Stimulated activated naive CD4-positive, alpha-beta T cell treated with Interleukin-2 at 50 U/mL for 16 hours (primary cell): Measurements from ENCODE around the gene RNF26.

Experiments
- DNase-seq: peaks from one replicate; lab custom pipeline; 2025; lab: John Stamatoyannopoulos, UW

RNF26 gene

DNA sequence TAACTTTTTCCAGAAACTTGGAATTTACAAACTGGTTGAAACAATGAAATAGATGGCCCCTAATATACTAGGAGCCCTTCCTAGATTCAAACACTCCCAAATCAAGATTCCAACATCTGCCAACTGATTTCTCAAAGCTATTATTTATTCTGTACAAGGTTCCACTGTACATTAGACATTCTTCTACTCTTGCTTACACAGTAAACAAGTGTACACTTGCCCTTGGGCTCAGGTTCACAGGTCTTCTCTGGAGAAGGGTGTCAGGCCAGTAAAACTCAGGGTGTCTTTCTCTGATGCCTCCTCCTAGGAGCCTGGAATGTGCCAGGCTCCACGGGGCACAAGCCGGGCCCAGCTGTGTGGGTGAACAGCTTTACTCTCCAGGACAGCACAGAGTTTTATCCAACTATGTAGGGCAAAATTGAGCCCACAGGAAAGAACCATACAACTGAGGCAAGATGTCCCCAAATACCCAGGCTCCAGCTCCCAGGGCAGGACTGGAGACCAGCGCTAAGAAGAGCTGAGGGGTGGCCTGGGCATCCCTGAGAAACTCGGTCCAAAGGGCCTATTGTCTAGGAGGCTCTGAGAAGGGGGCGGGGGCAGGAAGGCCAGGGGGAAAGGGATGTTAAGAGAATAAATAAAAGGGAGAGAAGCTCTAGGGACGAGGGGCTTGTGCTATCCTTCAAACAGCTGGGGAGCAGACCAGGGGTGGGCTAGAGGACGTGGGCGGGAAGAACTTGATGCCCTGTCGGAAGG is 20.9 kb downstream of the RNF26 start:
- DNase-seq, result no peak

DNA sequence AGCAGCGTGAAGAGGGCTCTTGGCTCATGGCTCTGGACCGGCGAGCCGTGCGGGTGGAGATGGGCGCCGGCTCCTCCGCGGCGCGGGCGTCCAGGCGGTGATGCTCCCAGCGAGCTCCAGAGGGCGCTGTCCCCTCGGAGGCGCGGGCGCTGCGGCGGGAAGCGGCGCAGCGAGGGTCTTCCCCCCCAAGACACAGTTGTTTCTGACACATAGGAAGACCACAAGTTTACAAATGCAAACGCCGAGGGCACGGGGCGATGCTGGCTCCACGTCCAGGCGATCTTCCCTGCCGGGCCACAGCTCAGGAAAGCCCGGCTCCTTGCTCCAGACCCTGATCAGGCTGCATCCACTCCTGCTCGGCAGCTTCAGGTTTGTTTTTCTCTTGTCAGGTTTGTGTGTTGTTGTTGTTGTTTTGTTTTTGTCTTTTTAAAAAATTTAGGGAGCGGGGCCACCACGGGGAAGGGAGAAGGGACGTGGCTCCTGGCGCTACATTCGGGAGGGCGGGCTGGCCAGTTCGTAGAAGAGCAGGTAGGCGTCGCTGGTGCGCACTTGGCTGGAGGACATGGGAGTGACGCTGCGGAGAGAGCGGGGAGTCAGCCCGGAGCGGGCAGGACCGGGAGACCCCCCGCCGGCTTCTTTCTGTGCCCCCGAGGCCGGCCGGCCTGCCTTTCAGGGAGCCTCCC is 22.2 kb downstream of the RNF26 start:
- peak; percentile 64 for DNase-seq

DNA sequence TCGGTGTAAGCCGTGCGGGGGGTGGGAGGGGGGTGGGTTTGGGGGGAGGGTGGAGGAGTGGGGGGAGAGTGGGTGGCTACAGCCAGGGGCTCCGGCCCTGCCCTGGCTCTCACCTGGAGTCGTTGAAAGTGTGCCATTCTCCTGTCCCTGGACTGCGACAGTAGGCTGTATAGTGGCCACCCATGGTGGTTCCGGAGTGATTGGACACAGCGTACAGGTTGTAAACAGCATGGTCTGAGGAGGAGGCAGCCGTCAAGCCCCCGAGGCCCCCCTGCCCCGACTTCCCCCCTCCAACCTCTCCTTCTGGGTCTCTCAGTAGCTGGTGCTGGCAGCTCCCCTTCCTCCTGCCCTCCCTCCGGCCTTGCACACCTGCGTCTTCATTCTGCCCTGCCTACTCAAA is 22.7 kb downstream of the RNF26 start:
- DNase-seq, result no peak

DNA sequence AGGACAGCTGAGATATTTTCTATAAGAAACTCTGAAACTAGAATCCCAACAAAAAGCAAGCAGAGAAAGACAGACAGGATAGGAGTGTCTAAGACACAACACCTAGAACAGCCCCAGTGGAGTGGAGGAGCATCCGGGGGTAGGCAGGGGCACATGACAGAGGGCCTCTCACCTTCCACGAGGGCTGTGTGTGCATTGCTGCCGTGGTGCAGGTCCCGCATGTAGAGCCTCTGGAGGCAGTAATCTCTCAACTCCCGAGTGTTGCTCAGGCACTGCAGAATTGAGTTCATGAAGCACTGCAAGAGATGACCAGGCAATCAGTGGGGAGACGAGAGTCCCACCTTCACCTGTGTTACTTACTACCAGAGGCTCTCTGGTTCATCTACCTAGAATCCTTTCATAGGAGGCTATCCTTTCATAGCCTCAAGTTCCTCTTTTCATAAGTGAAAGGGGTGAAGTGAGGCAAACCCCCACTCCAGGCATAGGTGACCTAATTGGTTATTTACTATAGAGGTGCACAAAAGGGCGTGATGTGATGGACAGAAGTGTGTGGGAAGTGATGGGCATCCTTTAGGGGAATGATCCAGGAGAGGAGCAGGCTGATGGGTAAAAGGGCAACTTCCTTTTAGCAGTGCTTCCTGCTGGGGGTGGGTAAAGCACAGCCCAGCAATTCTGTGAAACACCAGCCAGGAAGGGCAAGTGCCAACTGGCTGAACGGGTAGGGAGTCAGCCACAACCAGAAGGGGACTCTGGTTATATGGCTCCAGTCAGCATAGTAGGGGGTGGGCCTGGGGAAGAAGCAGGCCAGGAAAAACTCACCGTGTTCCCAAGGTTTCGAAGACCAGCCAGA is 25.3 kb downstream of the RNF26 start:
- no peak for DNase-seq

DNA sequence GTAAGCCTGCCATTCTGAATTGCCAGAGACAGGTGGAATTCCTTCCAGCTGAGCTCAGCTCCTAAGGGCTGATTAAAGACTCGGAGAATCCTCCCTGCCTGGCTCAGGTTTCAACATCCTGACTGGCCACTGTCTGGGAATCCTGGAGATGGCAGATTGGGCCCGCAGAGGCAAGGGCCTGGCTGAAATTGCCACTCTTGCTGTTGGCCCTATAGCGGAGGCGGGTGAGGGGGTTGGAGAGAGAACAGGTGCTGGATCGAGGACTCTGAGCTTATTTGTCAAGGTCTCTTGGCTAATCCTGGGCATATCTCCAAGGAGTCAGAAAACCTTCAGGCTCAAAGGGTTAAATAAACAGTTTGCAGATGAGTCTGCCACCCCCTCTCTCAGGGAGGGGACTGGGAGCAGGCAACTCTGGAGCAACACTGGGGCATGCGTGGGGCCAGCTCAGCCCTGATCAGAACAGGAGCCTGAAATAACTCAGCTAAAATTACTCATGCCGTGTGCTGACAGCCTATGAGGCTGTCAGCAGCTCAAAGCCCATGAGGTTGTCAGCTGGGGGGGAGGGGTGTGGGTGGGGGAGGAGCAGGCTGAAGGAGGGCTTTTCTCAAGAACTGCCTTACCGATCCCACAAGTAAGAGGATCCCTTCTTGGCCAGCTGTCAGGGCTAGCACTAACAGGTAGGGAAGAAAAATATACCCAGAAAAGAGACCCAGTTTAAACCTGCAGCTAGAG is 26.9 kb downstream of the RNF26 start:
- peak; percentile 57 for DNase-seq

DNA sequence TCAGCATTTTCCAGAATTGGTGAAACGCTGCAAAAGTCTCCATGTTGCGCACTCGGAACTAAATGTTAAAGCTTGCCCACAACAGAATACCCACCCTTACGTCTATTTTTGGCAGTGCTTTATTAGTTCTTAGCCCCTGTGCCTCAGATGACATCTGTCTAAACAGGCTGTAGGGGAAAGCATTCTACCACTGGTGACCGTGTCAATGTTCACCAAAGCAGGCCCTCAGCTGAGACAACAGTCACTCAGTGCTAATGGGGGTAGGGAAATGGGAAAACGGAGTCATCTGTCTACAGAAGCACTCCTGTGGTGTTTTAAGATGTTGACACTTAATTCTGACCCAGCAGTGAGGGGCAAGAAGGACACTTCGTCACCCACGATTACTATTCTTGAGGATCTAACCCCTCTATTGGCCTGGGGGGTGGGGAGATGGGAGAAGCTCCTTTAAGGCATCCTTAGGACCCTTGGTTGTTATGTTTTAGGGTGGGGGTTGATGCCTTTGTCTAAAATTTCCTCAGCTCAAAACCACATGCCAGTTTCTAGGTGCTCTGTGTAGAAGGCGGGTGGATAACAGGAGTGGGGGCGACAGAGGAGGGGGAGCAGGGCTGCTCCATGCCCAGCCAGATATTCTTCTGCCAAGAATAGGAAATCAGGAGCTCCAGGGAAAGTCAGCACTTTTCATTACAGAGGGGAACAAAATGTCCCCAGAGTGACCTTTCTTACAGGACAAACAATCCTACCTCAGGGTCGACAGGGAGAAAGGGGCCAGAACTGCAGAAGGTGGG is 27.8 kb downstream of the RNF26 start:
- no peak for DNase-seq

DNA sequence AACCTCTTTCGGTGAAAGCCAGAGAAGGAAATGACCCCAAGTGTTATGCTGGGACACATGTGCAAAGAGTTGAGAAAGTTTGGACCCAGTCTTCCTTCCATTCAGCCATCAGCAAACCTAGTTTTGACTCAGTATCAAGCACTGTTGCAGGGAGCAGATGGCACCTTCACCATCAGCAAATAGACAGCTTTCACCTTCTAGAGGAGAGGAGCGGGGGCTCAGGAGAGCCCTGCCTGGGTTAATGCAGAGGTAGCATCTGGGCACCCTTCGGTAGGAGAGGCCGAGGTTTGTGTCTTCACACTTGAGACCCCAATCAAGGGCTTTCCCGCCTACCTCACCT is 28.4 kb downstream of the RNF26 start:
- no peak for DNase-seq

DNA sequence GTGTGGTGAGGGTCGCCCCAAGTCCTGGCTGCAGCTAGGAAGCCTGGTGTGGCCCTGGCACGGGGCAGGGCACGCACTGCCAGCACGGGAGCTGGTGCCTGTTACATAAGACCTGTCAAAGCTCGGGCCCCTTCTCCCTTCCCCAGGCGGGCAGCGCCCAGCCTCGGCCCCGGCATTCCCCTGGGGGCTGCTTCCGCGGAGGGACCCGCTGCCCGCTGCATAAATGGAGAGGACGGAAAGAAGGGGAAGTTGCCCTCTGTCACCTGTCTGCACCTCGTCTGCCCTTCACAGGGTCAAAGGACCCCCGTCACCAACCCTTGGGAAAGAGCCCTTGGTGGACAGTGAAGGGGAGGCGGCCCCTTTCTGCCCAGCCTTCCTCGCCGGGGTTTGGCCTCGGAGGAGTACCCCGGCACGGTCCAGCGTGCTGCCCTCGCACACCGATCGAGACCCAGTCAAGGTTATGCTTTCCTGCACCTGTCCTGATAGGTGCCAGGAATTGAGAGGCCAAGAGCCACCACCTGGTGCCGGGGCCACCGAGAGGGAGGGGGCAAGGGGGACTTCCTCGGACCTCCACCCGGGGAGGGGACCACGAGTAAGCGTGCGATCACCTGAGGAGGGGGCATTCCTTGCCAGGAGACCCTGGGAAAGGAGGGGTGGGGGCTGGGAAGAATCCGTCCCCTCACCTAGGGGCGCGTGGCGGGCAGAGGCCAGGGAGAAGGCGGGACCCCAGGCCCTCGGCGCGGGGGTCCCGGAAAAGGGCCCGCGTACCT is 28.9 kb downstream of the RNF26 start:
- DNase-seq, result no peak

DNA sequence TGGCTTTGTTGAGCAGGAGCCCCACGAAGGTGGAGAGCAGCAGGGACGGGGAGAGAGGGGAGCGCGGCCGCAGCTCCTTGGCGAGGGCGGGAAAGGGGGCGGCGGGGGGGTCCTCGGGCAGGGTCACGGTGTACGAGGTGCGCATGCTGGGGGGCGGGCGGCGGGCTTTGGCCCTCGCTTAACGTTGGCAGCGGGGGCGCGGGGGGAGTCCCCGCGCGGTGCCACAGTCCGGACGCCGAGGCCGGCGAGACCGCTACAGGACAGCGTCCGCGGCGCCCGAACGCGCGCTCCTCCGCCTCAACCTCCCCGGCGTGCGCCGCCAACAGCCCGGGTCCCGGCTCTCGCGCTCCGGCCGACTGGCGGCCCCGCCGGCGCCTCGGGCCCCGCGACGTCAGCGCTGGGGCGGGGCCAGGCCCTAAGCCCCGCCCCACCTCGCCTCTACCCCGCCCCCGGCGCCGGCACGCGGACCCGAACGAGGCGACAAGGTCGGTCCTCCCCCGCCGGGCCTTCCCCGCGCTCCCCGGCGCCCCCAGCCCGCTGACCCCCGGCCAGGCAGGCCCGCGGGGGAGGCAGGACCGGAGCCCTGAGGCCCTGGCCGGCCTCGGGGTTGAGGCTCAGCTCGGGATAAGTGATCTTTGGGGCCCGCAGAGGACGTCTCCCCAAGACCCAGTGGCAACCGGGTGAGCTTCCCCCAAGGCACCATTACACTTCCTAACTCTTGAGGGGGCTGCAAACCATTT is 29.7 kb downstream of the RNF26 start:
- peak; percentile 15 for DNase-seq

DNA sequence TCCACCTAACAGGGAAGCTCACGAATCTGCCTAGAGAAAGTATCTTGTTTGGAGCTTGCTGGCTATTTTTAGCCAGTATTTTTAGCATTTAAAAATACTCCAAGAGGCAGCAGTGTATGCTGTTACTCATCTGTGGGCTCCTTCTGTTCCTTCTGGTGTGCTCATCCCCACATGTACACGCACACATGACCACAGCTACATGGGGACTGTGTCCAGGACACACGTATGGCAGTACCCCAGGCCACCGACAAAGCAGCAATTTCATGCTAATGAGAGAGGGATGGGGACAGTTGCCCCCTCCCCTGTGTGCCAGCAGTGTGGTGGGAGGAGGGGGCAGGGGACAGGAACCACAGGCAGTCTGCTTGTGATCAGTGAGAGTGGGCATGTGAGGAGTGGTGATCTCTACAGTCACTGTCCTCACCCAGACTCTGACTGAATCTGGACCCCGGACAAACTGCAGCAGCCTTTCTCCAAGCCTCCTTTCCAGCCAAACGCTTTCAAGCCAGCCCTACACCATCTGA is 30.8 kb downstream of the RNF26 start:
- no peak for DNase-seq

DNA sequence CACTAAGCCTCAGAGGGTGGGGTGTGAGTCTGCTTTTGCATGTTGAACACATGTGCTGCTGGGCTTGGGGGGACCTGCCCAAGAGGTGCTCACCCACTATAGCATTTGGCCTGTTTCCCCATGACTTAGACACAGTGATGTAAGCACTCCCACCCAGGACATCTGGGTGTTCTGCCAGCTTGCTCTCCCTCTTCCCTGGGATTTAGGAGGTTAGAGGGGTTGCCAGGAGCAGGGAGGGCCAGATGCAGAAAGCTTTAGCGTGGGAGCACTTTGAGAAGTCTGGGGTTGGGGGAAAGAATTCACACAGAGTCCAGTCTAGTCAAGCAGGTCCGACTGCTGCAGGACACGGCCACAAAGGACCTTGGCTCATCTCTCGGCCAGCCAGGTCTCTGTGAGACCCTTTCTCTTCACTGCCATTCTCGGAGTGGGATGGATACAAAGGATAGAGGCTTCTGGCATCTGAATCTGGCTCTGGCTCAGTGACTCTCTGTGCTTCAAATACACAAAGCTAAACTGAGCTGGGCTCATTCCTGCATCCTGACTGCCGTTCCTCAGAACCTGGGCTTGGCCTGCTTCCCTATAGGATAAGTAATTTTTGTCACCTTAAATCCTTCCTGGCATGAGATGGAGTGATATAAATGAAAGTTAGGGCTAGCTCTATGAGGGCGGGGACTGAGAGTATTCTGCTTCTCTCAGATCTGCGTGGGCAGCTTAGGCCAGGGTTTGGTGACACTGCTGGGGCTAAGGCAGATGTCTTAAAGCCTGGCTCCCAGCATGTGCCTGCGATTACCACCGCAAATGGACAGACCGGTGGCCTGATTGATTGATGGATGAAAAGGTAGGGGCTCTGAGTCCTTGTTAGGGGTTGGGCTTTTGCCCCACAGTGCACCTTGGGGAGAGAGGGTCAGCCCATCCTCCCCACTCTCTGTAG is 32.6 kb downstream of the RNF26 start:
- no peak for DNase-seq

DNA sequence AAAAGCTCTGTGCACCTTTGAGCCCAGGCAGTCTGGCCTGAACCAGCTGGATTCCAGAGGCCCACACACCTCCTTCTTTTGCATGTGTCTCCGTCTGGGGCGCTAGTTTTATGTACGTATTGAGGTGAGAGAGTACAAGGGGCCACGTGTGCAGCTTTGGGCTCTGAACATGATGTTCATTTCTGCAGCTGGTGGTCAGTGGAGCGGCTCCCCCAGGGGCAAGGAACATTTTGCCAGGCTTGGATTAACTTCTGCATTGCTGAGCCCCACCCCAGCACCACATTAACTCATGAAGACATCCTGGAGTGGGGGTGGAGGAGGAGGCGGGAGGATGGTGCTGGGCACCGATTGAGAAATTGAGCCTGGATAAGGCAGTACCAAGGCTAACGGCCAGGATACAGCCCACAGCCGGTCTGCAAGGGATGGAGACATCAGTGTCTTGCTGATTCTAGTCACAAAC is 33.4 kb downstream of the RNF26 start:
- DNase-seq, result no peak

DNA sequence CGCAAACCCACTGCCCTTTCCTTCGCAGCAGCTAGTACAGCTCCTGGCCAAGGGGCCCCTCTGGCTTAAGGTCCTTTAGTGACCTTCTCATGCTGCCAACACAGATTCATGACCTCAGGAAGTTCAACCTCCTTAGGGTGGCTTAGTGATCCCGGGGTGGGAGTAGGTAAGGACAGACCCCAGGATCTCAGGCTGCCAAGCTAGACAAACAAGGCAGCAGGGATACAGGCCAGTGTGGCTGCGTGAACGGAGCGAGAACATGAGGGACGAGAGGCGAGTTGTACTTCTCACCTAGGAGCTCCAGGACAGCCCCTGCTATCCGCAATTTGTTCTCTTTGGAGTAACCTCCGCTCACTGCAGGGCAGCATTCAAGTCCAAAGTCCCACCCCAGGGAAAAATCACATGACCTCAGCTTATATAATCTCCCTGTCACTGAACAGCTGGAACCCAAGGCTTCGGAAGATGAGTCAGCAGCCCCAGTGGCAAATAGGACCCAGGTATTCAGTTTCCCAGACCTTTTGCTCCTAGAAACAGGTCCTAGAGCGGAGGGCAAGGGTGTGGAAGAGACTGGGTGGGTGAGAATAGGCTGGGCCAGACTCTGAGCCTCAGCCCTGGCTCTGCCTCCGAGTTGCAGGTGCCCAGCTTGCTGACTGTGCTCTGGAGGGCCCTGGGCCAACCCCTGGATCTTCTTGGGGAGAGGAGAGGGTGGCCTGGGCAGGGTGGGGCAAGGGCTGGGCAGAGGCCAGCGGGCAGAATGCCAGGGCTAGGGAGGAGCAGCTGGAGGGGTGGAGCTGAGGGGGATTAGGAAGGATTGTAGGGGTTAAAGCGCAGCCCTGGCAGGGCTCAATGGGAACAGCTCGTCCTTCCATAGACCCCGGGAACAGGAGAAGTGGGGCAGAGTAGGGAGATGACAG is 34.1 kb downstream of the RNF26 start:
- DNase-seq, result no peak

DNA sequence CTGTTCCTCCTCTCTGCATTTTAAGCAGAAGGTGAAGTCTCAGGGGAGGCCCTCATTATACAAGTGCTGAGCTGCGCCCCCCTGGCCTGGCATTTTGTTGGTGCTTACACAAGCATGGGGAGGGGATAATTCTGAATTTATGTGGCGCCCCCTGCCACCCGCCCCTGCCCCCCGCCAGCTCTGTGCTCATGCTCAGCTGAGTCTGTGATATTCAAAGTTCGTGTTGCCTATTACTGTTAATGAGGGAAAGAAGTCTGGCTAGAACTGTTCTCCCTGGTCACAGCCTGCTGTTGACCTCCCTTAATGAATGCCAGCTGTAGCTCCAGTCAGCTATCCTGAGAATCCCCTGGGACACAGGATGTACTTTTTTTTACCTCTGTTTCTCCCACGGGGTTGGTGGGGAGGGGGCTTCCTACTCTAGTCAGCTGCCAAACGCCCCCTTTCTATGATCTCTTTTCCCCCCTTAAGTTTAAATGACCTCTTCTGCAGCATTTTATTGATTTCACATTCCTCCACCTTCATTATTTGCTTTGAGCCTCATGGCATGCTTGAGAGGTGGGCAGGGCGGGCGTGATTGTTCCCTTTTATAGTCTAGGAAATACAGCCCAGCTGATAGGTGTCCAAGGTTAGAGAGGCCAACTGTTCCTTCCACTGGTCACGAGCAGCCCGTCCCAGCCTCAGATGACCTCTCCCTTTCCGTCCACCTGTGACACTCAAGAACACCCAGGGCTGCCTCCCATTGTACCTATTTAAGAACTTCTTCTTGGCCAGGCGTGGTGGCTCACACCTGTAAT is 35.0 kb downstream of the RNF26 start:
- DNase-seq, result no peak

DNA sequence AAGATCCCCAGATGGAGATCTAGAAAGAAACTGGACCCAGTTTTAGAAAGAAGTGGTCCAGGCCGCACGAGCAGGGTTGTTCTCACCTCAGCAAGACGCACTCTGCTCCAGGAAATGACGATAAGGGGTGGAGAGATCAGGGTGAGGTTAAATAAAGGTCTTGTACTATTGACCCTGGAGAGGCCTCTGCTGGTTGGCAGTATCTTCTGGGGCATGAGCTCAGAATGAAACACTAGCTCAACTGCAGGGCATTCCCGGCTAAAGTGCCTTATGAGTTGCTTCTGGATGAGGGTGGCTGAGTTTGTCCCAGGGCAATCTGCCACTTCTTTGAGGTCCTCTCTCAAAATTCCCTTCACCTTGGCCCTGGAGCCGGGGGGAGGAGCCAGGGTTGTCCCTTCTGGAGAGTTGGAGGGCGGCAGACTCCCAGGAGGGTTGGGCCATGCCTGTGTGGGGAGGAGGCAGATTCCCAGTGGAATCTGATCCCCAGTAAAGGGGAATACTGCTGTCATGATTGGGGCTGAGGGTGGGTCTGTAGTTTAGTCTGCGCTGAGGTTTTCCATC is 36.2 kb downstream of the RNF26 start:
- DNase-seq, result no peak

DNA sequence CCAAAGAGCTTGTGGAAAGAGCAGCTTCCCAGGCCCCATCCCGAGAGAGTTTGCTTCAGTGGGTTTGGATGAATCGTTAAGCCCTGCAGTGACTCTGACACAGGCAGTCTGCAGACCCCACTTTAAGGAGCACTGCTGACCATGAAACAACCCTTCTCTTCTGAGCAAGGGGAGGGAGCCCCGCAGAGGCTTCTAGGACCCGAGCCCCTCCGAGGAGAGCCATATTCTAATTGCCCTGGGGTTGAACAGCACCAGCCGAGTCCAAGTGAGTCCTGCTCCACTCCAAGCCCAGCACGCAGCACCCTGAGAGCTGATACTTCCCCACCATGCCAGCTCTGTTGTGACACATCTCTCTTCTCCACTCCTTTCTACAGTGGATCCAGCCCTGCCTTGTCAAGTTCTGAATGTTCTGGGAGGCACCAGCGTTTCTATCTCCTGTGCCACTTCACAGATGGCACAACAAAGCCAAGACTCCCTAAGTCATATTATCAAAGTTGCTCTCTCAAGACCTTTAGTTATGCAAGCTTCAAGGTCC is 36.8 kb downstream of the RNF26 start:
- no peak for DNase-seq
